NCI-H510A treated with DMSO at 0.1 percent for 48 hours (cell line): Measurements from ENCODE around the gene FSD1L.
A peak's percentile ranks its signal among the peaks of the same experiment; 100 is the strongest.
"Not testable (repeated sequence)": the region's sequence is repeated elsewhere in the genome, so short reads cannot be mapped to it uniquely, and the experiment has no call there.

Experiments
- DNase-seq: peaks from one replicate; lab custom pipeline; 2025; lab: John Stamatoyannopoulos, UW

Gene FSD1L

DNA sequence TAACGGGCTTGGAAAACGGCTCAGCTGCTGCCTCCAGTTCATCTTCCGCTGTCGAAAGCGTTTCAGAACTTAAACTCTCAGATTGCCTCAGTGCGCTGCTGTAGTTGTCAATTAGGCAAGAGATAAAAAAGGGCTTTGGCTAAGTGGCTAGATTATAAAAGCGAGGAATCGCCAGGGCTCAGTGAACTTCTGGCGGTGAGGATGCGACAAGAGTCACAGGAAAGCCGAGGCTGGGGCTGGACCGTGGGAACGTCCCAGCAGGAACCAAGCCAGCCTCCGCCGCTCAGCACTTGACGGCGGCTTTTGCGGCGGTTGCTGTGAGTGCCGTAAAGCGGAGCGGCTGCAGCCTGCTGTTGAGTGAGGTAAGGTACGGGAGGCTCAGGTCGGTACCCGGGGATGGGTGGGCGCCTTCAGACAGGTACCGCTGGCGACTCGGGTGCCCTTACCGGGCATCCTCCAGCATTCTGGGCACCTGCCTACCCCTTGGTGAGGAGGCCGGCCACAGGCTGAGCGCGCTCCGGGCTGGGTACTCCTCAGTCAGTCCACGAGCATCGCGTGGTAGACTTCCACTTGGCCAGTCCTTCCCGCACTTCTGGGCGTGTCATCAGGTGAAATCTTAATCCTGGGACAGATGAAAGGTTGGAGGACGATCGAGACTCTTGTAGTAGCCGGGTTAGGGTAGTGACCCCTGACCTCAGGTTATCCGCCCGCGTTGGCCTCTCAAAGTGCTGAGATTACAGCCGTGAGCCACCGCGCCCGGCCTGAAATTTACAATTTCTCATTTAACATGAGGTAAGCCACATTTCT is 110.2 kb downstream of the FSD1L start, which contains the start of gene FKTN:
Gene FKTN, plus strand, starts transcription at position 328 of the 807 bp plus-strand sequence. CDS start 16,902 bp downstream, outside the sequence.
- peak; percentile 62 for DNase-seq

DNA sequence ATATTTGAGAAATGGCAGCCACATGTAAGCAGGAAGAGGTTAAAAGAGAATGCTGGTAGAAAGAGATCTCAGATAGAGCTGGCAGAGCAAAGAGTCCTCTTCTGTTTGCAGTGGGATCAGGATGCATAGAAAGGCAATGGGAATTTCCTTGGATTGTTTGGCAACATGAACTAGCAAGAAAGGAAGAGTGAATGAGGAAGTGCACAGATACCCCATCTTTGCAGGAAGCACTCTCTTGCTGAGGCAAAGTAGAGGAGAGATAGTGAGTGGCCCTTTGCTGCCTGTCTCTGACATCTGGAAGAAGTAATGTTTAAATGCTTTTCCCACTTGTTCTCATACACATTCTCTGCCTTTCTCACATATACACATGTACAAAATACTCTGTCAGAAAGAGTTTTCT is 124.6 kb downstream of the FSD1L start:
- no peak for DNase-seq

DNA sequence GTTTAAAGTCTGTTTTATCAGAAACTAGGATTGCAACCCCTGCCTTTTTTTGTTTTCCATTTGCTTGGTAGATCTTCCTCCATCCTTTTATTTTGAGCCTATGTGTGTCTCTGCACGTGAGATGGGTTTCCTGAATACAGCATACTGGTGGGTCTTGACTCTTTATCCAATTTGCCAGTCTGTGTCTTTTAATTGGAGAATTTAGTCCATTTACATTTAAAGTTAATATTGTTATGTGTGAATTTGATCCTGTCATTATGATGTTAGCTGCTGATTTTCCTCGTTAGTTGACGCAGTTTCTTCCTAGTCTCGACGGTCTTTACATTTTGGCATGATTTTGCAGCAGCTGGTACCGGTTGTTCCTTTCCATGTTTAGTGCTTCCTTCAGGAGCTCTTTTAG is 132.1 kb downstream of the FSD1L start:
- DNase-seq = not testable (repeated sequence)

DNA sequence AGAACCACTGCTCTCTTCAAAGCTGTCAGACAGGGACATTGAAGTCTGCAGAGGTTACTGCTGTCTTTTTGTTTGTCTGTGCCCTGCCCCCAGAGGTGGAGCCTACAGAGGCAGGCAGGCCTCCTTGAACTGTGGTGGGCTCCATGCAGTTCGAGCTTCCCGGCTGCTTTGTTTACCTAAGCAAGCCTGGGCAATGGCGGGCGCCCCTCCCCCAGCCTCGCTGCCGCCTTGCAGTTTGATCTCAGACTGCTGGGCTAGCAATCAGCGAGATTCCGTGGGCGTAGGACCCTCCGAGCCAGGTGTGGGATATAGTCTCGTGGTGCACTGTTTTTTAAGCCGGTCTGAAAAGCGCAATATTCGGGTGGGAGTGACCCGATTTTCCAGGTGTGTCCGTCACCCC is 133.7 kb downstream of the FSD1L start:
- DNase-seq = not testable (repeated sequence)

DNA sequence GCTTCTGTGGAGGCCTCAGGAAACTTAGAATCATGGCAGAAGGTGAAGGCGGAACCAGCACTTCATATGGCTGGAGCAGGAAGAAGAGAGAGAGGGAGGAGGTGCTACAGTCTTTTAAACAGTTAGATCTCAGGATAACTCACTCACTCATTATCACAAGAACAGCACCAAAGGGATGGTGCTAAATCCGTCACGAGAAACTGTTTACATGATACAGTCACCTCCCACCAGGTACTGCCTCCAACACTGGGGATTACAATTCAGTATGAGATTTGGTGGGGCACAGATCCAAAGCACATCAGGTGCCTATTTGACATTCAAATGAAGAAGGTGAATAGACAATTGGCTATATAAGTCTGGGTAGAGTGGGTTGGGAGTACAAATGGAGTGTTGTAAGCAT is 145.3 kb downstream of the FSD1L start:
- DNase-seq = no peak
